ENCODE data around the gene RCE1. TPM values are rescaled to one million over a fixed set of nuclear protein-coding genes. Genes with fewer than 3 reads are reported as not detected.

RCE1 gene
- total RNA-seq, 1 donor: 10.7 TPM

DNA sequence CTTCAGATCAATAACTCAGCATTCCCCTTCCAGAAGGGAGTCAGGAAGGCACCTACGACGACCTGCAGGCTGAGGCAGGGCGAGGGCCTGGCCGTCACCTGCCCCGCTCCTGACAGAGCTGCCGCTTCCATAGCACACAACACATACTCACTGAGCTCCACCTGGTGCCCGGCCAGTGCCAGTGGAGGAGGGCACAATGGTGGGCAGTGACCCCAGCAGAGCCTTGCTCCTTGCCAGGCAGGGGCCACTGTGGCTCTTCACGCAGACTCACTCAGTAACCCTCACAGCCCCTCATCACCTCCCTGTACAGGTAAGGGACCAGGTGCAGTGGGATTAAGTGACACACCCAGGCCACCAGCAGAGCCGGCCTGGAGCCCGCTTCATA, 38.2 kb downstream of the RCE1 start:
- DNase-seq (ENCODE audit: low read depth): no peak
- no peak overlapping the region for H3K4me3 ChIP-seq (ENCODE audit: low read depth, low read length)
- TF ChIP-seq, protein P1, sequence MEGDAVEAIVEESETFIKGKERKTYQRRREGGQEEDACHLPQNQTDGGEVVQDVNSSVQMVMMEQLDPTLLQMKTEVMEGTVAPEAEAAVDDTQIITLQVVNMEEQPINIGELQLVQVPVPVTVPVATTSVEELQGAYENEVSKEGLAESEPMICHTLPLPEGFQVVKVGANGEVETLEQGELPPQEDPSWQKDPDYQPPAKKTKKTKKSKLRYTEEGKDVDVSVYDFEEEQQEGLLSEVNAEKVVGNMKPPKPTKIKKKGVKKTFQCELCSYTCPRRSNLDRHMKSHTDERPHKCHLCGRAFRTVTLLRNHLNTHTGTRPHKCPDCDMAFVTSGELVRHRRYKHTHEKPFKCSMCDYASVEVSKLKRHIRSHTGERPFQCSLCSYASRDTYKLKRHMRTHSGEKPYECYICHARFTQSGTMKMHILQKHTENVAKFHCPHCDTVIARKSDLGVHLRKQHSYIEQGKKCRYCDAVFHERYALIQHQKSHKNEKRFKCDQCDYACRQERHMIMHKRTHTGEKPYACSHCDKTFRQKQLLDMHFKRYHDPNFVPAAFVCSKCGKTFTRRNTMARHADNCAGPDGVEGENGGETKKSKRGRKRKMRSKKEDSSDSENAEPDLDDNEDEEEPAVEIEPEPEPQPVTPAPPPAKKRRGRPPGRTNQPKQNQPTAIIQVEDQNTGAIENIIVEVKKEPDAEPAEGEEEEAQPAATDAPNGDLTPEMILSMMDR (IDR thresholded peaks at IDR 0.05; ENCODE audit: insufficient read depth, low read length): no peak

DNA sequence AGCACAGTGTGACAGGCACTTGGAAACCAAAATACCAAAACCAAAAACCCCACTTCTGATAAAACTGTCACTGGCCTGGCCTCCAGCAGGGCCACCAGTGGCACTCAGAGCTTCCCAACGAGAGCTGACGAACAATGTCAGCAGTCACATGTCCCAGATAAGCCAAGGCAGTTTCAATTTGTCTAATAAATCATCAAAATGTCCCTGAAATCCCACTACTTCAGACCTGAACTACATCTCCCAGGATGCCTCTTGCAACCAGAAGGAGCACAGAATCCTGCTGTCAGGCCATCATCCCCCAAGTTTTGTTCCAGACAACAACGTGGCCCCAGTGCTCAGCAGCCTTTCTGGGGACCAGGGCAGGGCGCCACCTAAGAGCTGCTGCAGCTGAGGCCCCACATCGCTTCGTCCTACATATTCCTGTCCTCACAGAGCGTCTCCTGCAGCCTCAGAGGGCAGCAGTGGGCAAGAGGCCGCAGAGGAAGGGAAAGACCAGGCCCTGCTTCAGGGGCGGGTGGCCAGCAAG, 38.7 kb downstream of the RCE1 start:
- no peak for DNase-seq (ENCODE audit: low read depth)
- no peak overlapping the region for H3K4me3 ChIP-seq (ENCODE audit: low read depth, low read length)
- TF ChIP-seq, protein P1 (IDR thresholded peaks at IDR 0.05; ENCODE audit: insufficient read depth, low read length): no peak

DNA sequence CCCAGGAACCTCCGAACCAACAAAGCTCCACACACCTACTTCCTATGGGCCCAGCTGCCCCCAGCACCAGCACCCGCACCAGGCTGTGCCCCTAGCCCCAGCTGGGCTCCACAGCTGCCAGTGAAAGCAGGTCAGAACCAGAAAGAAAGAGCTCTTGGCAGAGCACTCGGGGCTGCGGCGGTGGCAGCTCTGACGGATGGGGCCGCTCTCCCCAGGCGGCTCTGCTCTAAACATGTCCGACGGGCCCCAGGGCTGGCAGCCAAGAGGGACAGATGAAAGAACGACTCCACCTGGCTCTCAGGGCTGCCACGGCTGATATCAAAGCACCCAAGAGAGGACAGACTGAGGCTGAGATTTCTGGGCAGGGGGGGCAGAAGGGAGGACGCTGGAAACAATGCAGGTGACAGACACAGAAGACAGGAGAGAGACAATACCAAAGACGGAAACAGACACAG, 39.3 kb downstream of the RCE1 start:
- no peak overlapping the region for H3K4me3 ChIP-seq (ENCODE audit: low read depth, low read length)
- no peak for DNase-seq (ENCODE audit: low read depth)
- TF ChIP-seq, protein P1 (IDR thresholded peaks at IDR 0.05; ENCODE audit: insufficient read depth, low read length): no peak

DNA sequence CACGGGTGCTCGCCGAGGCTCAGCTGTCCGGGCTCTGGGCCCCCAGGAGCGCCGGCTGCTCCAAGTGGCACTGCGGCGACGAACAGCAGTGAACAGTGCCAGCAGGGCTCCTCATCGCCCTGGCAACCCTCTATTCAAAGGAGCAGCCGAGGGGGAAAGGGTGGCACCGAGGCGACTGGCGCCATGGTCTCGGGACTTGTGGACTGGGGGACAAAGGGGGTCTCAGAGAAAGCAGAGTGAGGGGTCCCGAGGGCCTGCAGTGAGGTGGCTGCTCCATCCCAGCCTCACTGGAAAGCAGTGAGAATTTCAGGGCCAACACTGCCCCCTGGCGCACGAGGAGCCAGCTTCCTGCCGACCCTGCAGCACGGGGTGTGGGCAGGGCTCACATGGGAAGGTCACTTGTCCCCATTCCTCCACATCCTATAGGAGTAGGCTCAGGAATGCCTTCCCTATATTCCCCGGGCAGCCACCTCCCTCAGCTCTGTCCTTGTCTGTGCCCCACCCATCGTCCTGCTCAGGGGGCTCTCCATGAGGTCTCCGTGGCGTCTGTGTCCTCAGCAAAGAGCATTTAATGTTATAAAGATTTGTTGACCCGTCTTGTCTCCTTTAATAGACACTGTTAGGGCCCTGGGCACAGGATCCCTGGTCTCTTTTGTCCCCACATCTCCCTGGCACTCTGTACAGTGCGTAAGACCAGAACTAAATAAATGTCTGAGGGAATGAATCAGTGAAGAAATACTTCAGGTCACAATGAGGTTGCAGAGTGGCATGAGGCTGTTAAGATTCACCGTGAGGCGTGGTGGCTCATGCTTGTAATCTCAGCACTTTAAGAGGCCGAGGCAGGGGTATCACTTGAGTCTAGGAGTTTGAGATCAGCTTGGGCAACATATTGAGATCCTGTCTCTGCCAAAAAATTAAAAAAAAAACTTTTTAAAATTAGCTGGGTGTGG, 40.0 kb downstream of the RCE1 start:
- DNase-seq (ENCODE audit: low read depth): peak; percentile 62
- no peak overlapping the region for H3K4me3 ChIP-seq (ENCODE audit: low read depth, low read length)
- TF ChIP-seq, protein P1 (IDR thresholded peaks at IDR 0.05; ENCODE audit: insufficient read depth, low read length): peak; percentile 69

DNA sequence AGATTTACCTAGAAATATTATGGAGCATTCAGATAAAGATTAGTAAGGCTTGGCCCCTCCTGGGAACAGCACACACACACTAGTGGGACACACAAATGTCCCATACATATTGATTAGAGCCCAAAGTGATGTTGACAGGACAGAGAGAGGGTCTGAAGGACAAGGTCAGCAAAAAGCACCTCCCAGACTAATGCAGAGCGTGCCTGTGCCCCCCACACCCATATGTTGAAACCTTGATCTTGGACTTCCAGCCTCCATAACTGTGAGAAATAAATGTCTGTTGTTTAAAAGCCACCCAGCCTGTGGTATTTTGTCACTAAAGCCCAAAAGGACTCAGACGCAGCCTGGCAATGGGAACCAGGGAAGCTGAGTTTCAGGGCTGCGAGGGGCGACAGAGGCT, 41.2 kb downstream of the RCE1 start:
- H3K4me3 ChIP-seq (ENCODE audit: low read depth, low read length): no peak overlapping the region
- DNase-seq (ENCODE audit: low read depth): no peak
- TF ChIP-seq, protein P1 (IDR thresholded peaks at IDR 0.05; ENCODE audit: insufficient read depth, low read length): no peak

DNA sequence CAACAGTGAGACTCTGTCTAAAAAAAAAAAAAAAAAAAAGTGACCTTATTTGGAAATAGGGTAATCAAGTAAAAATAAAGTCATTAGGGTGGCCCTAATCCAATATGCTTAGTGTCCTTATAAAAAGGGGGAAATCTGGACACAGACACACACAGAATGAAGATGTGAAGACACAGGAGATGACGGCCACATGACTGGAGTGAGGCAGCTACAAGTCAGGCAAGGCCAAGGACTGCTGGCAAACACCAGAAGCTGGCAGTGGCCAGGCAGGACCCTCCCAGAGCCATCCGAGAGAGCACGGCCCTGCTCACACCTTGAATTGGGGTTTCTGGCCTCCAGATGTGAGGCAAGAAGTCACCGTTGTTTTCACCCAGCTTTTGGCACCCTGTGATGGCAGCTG, 42.2 kb downstream of the RCE1 start:
- DNase-seq (ENCODE audit: low read depth): no peak
- no peak overlapping the region for H3K4me3 ChIP-seq (ENCODE audit: low read depth, low read length)
- TF ChIP-seq, protein P1 (IDR thresholded peaks at IDR 0.05; ENCODE audit: insufficient read depth, low read length): no peak
